ENCODE measurements around the gene ARHGAP30. TPM values are rescaled to one million over a fixed set of nuclear protein-coding genes. Genes with fewer than 3 reads are reported as not detected.

ARHGAP30 gene
- total and polyA plus RNA-seq, 2 of the 8 experiments (the other 6 are each of a cell fraction or from before 2014, with no cell fraction given) = 0.27 to 0.39 TPM

DNA sequence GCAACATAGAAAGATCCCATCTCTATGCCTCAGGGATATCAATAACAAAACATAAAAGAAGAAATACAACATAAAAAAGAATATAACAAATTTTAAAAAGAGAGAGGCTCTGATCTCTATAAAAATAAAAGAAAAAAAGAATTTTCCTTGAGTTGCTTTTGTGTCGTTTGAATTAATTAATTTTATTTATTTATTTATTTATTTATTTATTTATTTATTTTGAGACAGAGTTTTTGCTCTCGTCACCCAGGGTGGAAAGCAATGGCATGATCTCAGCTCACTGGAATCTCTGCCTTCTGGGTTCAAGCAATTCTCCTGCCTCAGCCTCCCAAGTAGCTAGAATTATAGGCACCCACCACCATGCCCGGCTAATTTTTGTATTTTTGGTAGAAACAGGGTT, 57.3 kb downstream of the ARHGAP30 start:
- H3K4me2 ChIP-seq (ENCODE audit: insufficient read depth in 1 of 2, low read depth in 2 of 2, low read length in 2 of 2) = no peak overlapping the region
- H2AFZ ChIP-seq (ENCODE audit: low read length) = no peak overlapping the region
- no peak overlapping the region for H3K27ac ChIP-seq (ENCODE audit: low read depth, low read length)
- no peak overlapping the region for H4K91ac ChIP-seq (replicated peaks; ENCODE audit: insufficient read length, low read length)
- H3K4ac ChIP-seq (replicated peaks; ENCODE audit: insufficient read length, low read depth, low read length) = no peak overlapping the region
- no peak overlapping the region for H2BK15ac ChIP-seq (ENCODE audit: low read length)
- no peak overlapping the region for H2BK120ac ChIP-seq (replicated peaks; ENCODE audit: low read depth, low read length)
- no peaks in the 10 kb centered on the region for H3K9me3 ChIP-seq (ENCODE audit: insufficient read depth in 2 of 2, low read depth in 1 of 2, low read length in 1 of 2)
- WGBS, 2 experiments (ENCODE audit: extremely low coverage in 1 of 2, insufficient coverage in 1 of 2, insufficient read length in 1 of 2, insufficient replicate concordance in 2 of 2, low coverage in 1 of 2, low lambda C conversion rate in 2 of 2, missing lambda C conversion rate in 1 of 2) = 79% methylated on average over 3 of the region's 3 CpGs; no CpG with 5 or more reads in 1 of the 2 experiments
- FAIRE-seq = no peak
- H3K14ac ChIP-seq (ENCODE audit: insufficient read length) = no peak overlapping the region
- H2BK5ac ChIP-seq (ENCODE audit: low read depth, low read length) = no peak overlapping the region
- H3K56ac ChIP-seq (replicated peaks; ENCODE audit: insufficient read length, low read depth, low read length) = no peak overlapping the region
- no peak overlapping the region for H2AK5ac ChIP-seq (ENCODE audit: low read depth, low read length)
- peaks cover 5 to 21% of the 10 kb centered on the region in 2 experiments for H4K20me1 ChIP-seq (replicated peaks in 1 of 2; ENCODE audit: control insufficient read depth in 1 of 2, insufficient read depth in 2 of 2, low read length in 2 of 2)
- H2BK12ac ChIP-seq (ENCODE audit: low read depth, low read length) = no peak overlapping the region
- H3K18ac ChIP-seq (ENCODE audit: extremely low read depth, low read length) = no peak overlapping the region; the same call in 1 of the 2 replicates
- no peak overlapping the region for H3K4me3 ChIP-seq (ENCODE audit: extremely low read depth in 1 of 4, insufficient read depth in 2 of 4, low read depth in 3 of 4, low read length in 4 of 4)
- no peaks in the 10 kb centered on the region for H3K27me3 ChIP-seq (replicated peaks in 1 of 4; ENCODE audit: control insufficient read depth in 3 of 4, extremely low read depth in 1 of 4, insufficient read depth in 3 of 4, low read length in 3 of 4)
- POLR2A ChIA-PET (ENCODE audit: partially characterized antibody) = interaction anchor here (1.4 to 4.9 kb wide), 3 partner anchors 9 to 120 kb away, joined by 5 to 22 read pairs (median 6); partner anchors contain the start of genes DEDD, F11R and USF1
- H3K79me1 ChIP-seq (ENCODE audit: low read depth, low read length) = peaks cover 8% of the 10 kb centered on the region; the same call in 1 of the 2 replicates
- H4K8ac ChIP-seq (ENCODE audit: extremely low read depth, insufficient read depth, low read length) = no peak overlapping the region
- no peak overlapping the region for H4K5ac ChIP-seq (ENCODE audit: insufficient read length, low read depth, low read length)
- no peak overlapping the region for H3K23ac ChIP-seq (ENCODE audit: insufficient read length)
- H2BK20ac ChIP-seq (ENCODE audit: low read length) = no peak overlapping the region
- H3K79me2 ChIP-seq (ENCODE audit: control insufficient read depth in 1 of 2, insufficient read depth in 2 of 2, low read length in 2 of 2) = peaks cover 41 to 90% of the 10 kb centered on the region in 2 experiments
- DNase-seq (ENCODE audit: low read depth in 1 of 2, low spot score in 2 of 2) = no peak
- H3K9ac ChIP-seq (replicated peaks in 1 of 4; ENCODE audit: extremely low read depth in 1 of 4, low read depth in 3 of 4, low read length in 3 of 4) = no peak overlapping the region
- no peaks in the 10 kb centered on the region for H3K23me2 ChIP-seq (ENCODE audit: low read depth, low read length)
- peaks cover 0 to 11% (median 2%) of the 10 kb centered on the region in 4 experiments; a peak in 3 of 8 replicates for H3K36me3 ChIP-seq (ENCODE audit: control insufficient read depth in 2 of 4, insufficient read depth in 4 of 4, low read length in 3 of 4)
- peaks cover 7 to 17% (median 13%) of the 10 kb centered on the region in 4 experiments; a peak in 6 of 7 replicates for H3K4me1 ChIP-seq (replicated peaks in 1 of 4; ENCODE audit: control insufficient read depth in 3 of 4, insufficient read depth in 4 of 4, low read length in 3 of 4)
- CTCF ChIA-PET (ENCODE audit: partially characterized antibody) = interaction anchor here (0.6 to 9.8 kb wide), 5 partner anchors 9 to 60 kb away, joined by 3 to 58 read pairs (median 3); partner anchors contain the start of gene ARHGAP30
- TF ChIP-seq CHD1 (IDR thresholded peaks at IDR 0.05; ENCODE audit: low read depth, low read length) (no peak), HDAC2 (IDR thresholded peaks at IDR 0.05; ENCODE audit: borderline replicate concordance in 1 of 2, low read depth in 2 of 2, low read length in 2 of 2) (no peak), USF2 (IDR thresholded peaks at IDR 0.05; ENCODE audit: low read length) (no peak), RFX5 (IDR thresholded peaks at IDR 0.05; ENCODE audit: borderline replicate concordance, low read depth, low read length) (no peak), BRCA1 (IDR thresholded peaks at IDR 0.05; ENCODE audit: low read depth, low read length) (no peak), SUZ12 (IDR thresholded peaks at IDR 0.05; ENCODE audit: low read length) (no peak), SAP30 (IDR thresholded peaks at IDR 0.05; ENCODE audit: insufficient read depth, insufficient replicate concordance, low read length) (no peak), GTF2F1 (IDR thresholded peaks at IDR 0.05; ENCODE audit: borderline replicate concordance, low read depth, low read length) (no peak), FOSL1 (IDR thresholded peaks at IDR 0.05; ENCODE audit: insufficient read depth, low read depth, low read length) (no peak), EZH2 (IDR thresholded peaks at IDR 0.05; ENCODE audit: low read depth, low read length, severe bottlenecking) (no peak), ZNF274 (IDR thresholded peaks at IDR 0.05; ENCODE audit: borderline replicate concordance, extremely low read depth, low read length) (no peak), YY1 (IDR thresholded peaks at IDR 0.05; ENCODE audit: low read depth, low read length) (no peak)

All from H1 (cell line).